Medulla oblongata (tissue), 1 donor: Measurements from ENCODE around the gene SSR2.

Source experiments
- DNase-seq: peaks from one replicate; pipeline ENCODE4 v3.0.0-alpha.2; 2015; ENCODE audit errors: extremely low spot score

SSR2 gene

DNA sequence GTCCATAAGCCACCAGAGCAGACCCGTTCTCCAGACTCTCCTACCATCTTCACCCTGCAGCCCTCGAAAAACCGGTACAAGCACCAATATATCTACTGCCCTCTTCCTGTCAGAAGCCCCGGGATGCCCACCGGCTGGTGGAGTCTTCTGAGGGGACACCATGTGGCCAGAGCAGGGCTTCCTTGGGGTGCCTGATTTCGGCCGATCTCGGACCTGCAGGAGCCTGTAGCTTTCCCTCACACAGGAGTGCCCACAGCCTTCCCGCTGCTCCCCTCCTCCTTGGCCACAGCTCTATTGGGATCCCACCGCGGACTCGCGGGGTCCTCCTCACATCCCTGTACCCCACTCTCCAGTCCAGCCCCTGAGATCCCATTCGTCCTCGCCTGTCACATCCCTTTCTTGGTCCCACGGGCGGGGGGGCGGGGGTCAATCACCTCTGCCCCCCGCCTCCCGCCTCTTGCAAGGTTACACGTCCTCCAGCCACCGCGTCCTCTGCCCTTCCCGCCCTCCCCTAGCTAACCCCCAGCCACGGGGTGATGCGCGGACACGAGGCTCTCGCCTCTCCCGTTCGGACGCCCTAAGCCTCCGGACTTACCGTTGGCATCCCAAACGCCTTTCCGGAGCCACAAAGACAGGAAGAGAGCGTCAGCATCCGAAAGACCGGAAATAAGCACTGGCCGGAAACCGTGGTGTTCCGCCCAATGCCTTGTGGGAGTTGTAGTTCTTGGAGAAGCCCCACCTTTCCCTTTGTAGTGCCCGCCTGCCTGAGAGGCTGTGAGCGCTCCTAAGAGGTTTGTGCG lies at the start of gene SSR2:
Gene SSR2 (minus strand): TSS at position 659 of the 800 bp plus-strand sequence. CDS start 784 bp downstream, outside the sequence.
- DNase-seq: peak; percentile 97

DNA sequence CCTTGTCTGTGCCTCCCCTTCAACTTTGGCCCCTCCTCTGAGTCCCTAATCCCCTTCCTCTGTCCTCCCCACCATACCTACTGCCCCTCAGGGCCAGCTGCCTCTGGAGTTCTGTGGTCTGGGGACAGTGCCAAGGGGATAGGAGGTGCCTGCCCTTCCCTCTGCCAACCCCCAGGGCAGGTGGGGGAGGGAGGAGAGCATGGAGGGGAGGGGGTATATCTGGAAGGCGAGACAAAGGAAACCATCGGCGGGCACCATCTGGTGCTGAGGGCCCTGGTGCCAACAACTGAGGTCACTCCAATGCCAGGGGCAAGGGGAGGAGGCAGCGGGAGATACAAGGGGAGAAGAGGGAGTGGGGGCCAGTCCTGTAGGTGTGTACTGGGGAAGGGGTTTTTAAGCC lies 49.8 kb upstream of the SSR2 start:
- no peak for DNase-seq

DNA sequence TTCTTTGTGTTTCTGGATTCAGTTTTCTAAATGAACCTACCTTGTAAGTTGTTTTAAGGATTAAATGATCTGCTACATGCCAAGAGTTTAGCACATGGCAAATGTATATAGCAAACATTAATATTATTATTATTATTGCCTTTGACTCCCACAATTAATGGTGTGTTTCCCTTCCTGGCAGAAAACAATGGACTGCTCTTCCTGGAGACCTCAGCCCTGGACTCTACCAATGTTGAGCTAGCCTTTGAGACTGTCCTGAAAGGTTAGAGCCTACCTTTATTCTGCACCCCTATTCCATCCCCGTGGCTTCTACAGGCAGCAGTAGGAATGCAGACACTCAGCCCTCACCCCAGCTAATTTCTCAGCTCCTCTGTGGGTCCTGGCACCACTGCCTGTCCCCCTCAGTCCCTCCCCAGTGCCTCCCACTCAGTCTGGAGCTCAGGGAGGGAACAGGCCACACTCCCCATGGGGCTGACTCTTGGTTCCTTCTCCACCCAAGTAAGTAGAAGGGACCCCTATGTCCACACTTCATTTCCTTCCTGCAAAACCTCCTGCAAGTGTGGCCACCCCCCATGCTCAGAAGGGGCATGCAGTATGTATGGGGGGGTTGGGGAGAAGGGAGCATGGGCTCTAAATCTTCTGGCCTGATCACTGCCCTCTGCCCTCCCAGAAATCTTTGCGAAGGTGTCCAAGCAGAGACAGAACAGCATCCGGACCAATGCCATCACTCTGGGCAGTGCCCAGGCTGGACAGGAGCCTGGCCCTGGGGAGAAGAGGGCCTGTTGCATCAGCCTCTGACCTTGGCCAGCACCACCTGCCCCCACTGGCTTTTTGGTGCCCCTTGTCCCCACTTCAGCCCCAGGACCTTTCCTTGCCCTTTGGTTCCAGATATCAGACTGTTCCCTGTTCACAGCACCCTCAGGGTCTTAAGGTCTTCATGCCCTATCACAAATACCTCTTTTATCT lies 49.0 kb upstream of the SSR2 start:
- no peak for DNase-seq

DNA sequence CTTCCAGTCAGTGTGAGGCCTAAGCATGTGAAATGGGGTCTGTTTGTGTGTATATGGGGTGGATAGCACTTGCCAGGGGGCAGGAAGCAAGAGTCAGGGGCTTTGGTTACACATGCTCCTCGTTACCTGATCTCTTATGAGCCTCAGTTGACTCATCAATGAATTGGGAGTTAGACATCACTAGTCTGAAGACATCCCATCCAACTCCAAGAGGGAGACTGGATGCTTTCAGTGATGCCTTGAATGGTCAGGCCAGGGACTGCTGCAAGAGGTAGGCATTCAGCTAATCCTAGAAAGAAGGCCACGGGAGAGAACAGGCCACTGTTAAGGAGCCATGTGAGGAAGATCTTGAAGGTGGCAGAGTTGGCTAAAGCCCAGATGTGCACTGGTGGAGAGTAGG lies 46.5 kb upstream of the SSR2 start:
- DNase-seq: no peak

DNA sequence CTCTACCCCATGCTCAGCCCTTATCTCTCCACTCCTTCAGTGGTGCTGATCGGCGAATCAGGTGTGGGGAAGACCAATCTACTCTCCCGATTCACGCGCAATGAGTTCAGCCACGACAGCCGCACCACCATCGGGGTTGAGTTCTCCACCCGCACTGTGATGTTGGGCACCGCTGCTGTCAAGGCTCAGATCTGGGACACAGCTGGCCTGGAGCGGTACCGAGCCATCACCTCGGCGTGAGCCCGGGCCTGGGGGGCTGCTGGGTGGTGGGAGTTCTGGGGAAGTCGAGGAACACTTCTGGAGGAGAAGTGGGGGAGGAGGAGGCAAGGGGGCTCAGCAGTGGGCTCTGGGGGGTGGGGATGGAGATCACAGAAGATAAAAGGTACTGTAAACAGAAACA lies 45.1 kb upstream of the SSR2 start:
- DNase-seq: no peak

DNA sequence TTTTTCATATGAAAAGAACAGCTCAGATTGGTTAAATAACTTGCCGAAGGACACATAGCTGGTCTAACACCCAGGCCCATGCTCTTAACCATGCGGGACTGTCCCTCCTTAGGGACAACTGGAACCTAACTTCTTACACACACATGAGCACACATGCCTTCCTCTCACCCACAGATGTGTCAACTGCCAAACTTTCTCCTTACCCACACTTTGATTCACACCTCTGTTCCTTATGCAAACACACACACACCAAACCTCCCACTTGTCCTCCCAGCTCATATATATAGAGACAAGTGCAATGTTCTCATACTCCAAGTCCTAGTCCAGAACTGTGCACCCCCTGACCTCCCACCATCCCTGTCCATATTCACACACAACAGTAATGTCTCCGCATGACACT lies 44.5 kb upstream of the SSR2 start:
- no peak for DNase-seq

DNA sequence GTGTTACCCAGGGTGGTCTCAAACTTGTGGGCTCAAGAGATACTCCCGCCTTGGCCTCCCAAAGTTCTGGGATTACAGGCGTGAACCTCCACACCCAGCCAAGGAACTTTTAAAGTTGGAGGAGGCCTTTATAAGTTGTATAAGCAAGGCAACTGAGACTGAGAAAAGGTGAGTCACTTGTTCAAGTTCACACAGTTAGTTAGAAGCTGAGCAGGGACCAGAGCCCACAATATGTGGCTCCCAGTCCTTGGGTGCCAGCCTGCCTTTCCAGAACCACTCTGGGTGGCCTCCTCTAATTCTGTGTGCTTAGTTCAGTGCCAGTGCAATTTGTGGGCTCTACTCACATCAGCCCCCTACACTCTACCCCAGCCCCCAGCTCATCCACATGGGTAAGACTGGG lies 43.9 kb upstream of the SSR2 start:
- DNase-seq: no peak

DNA sequence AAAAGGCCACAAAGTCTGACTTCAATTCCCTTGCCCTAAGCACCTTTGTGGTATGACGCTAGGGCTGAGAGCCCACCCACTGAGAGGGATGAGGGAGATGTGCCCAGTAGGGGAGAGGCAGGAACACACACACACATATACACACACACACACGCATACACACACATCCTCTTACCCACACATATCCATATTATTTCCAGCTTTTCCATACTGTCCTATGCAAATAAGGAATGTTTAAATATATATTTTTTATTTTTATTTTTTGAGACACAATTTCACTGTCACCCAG lies 43.2 kb upstream of the SSR2 start:
- no peak for DNase-seq

DNA sequence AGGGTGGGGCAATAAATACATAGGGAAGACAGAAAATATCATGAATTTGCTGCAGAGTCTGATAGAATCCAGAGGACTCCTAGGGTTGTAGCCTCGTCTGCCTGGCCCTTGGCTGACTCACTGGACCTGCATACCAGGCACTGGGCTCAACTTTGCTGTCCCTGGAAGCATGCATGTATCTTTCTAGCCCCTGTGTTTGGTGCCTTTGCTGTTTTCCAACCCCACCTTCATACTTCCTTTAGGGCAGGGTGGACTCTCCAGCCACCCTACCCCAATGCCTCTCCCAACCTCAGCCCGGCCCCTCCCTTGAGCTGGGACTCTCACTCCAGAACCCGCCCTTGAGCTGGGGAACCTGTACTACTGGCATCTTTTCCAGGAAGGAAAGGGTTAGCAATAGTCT lies 41.4 kb upstream of the SSR2 start:
- no peak for DNase-seq

DNA sequence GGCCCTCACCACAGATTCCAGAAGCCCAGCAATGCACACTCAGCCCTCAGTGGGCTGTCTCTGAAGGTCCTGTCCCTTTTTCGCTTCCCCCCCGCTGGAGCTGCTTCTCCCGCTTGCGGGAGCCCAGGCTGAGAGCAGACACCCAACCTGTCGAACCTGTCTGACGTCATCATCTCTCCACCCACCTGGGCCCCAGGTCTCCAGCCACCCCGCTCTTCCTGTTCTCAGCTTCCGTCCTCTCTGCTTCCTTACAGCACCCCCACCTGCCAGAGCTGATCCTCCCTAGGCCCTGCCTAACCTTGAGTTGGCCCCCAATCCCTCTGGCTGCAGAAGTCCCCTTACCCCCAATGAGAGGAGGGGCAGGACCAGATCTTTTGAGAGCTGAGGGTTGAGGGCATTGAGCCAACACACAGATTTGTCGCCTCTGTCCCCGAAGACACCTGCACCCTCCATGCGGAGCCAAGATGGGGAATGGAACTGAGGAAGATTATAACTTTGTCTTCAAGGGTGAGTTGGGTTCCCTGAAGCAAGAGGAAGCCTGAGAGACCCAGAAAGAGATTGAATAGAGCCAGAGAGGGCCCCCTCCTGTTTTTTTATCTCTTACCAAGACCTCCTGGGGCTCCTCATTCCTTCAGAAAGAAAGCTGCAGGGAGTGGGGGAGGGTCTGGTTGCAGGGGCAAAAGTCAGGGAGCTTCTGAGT lies 40.3 kb upstream of the SSR2 start, which contains the start of gene RAB25:
Gene RAB25 (plus strand): TSS at position 224 of the 700 bp plus-strand sequence. CDS start 241 bp downstream, at position 465.
- DNase-seq: no peak

DNA sequence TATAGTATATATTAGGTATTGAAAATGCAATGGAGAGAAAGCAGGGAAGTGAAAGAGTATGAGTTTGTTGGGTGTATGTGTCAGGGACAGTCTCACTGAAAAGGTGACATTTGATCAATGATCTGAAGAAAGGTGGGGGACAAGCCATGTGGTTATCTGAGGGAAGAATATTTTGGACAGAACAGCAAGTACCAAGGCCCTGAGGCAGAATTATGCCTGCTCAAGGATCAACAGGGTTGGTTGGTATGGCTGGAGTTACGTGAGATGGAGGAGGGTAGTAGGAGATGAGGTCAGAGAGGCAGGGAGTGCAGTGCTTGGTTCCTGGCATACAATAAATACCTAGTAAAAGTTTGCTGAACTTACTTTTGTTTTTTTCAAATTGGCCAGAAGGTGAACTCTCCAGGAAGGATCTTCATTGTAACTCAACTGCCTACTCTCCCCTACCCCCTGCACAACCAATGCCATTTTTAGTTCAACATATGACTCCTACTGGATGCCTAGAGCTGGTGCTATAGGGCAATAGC lies 35.6 kb upstream of the SSR2 start:
- no peak for DNase-seq

DNA sequence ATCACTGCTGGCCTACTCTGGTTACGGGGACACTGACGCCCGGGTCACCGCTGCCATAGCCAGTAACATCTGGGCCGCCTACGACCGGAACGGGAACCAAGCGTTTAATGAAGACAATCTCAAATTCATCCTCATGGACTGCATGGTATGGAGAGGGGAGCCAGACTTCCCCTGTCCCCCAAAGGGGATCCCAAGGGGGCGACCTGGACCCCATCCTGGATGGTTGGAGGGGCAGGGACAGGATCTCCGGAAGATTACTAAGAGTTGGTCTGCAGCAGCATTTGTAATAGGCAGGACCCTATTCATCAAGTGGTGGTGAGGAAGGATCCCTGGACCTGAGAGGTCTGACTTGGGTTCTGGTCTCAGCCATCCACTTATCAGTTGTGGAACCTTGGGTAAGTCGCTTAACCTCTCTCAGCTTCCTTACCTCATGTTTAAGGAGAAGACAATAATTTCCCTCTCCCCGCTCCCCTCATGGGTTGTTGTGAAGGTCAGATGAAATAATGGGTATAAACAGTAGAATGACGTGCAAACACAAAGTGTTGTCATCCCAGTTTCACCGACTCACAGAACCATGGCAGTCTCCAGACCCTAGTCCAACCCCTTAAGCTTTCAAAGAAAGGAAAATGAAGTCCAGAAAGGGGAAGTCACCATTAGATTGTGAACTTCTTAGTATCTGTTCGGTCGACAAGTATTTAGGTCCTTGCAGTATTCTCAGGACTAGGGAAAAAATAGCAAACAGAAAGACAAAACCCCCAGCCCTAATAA lies 34.7 kb upstream of the SSR2 start:
- DNase-seq: no peak

DNA sequence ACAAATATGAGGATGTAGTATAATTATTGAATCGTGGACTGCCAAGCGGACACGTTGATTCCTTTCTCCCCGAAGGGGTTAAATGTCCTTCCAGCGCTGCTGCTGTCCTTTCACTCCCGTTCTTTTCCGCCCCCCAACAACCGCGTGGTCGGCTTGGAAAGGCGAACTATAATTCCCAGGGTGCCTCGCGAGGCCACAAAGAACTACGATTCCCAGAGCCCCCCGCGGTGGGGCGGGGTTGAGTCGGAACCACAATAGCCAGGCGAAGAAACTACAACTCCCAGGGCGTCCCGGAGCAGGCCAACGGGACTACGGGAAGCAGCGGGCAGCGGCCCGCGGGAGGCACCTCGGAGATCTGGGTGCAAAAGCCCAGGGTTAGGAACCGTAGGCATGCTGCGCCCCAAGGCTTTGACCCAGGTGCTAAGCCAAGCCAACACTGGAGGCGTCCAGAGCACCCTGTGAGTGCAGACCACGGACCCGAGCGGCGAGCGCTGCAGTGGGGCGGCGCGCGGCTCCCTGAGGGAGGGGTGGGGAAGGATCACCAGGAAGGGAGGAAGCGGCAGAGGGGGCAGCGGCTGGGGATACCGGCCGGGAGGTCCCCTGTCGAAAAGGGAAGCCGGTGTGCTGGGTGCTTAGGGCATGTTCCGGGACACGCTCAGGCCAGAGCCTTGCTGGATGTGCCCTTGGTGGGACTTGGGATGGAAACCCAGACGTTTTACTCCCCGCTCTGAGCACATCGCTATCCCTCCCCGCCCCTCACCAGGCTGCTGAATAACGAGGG lies 33.9 kb upstream of the SSR2 start, which contains the start of gene LAMTOR2:
Gene LAMTOR2 (plus strand): TSS at position 283 of the 781 bp plus-strand sequence. CDS start 108 bp downstream, at position 391.
- peak; percentile 99 for DNase-seq

DNA sequence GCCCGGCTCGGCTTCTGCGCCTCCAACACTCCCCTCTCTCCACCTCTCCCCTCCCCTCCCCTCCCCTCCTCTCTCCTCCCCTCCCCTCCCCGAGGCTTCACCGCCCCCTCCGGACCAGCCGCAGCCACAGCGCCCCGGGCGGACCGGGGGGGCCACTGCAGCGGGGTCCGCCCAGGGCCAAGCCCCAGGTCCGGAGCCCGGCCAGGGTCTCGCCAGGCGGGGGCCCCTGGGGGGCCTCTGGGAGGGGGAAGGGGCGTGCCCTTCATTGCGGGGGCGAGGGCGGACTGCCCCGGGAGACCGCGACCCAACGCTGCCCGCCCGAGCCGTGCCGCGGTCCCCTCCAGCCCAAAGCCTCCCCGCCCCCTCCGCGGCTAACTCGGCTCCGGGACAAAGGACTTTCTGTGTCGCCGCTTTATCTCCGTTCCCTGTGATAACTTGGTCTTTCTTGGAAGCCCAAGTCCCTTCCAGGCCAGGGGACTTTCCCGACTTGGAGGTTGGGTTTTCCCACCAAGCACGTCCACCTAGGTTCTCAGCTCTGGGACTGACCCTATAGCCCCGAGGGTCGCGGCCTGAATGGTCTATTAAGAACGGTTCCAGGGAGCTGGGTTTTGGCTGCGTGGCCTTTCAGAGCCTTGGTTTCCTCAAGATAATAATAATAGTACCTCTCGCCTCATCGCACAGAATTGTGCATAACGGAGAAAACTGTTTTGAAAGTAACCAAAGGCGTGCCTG lies 33.2 kb upstream of the SSR2 start, which contains the start of gene UBQLN4:
Gene UBQLN4 (minus strand): TSS at position 31 of the 732 bp plus-strand sequence. CDS start 97 bp downstream, outside the sequence.
- DNase-seq: peak; percentile 93

DNA sequence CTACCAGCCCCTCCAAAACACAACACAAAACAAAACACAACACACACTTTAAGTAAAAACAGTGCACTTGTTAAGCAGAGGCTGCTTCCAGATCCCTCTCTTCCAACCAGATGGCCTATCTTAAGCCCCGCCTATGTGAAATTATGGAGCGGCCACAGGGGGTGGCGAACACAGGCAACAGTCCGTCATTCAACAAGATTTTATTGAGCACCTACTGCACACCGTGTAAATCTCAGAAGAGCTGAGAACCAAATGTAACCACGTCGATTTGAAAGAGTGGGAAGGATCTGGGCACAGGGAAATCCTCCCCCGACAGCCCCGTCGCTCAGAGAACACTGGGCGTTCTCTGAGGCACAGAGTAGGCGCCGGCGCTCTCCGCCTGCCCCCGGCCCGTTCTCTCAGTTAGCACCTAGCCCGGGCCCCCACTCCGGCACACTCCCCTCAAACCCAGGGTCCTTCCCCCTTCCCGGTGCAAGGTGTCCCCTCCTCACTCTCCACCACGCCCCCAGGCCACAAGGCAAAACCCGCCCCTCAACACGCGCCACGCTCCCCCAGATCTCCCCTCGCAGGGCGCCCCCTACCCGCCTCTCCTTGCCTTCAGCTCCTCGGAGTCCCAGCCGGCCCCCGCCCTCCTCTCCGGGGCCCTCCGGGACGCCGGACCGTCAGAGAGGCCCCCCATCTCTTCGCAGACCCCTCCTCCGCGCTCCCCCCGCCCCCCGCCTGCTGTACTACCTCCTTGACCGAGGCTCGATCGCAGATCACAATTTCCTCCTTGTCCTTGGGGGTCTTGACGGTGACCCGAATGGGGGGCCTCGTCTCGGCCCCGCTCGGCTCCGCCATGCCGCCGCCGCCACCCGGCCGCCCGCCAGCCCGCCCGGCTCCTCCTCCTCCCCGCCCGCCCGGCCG lies 32.4 kb upstream of the SSR2 start:
- DNase-seq: peak; percentile 42

DNA sequence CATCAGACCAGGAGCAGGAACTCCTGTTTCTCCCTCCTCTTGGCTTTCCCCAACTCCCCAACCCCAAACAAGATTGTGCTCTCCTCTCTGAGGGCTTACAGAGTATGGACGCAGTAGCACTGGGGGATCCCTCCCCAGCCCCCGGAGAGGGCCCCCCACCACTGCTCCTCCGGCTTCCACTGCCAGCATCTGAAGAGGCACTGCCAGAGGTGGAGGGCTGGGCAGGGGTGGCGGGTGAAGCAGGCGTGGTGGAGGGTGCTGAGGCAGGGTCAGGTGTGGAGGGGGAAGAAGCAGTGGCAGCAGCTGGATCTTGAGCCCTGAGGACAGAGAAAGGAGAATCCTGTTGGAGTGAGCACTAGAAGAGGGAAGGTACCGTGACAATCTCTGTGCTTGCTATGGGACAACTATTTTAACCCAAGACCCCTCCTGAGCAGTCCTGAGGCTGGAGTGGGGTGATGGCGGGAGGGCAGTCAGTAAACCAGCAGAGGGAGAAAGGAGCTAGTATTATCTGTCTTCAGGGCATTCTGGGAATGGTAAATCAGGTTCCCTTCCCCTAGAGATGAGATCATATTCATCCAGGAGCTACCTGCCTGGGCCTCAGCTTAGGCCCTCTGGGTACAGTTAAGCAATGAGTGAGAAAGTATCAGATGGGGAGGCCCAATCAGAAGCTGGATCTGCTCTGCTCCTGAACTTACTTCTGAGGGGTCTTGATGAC lies 30.4 kb upstream of the SSR2 start:
- DNase-seq: no peak

DNA sequence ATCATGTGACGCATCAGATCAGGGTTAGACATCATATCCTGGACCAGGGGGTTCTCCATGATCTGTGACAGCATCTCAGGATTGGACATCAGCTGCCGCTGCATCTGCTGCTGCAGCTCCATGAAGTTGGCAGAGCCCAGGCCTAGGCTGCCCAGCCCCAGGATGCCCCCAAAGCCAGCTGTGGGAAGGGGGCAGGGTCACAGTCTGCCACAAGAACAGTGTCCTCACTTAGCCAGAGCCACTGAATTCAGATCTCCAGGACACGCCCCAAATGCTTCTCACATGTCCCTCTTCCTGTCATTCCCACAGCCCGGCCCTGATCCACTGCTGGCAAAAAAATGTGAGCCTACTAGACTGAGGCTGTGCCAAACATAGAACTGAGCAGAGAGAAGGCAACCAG lies 29.6 kb upstream of the SSR2 start:
- DNase-seq: peak; percentile 23
